ENCODE data around the gene ZSCAN2.
A peak's percentile ranks its signal among the peaks of the same experiment; 100 is the strongest.

Gene ZSCAN2

DNA sequence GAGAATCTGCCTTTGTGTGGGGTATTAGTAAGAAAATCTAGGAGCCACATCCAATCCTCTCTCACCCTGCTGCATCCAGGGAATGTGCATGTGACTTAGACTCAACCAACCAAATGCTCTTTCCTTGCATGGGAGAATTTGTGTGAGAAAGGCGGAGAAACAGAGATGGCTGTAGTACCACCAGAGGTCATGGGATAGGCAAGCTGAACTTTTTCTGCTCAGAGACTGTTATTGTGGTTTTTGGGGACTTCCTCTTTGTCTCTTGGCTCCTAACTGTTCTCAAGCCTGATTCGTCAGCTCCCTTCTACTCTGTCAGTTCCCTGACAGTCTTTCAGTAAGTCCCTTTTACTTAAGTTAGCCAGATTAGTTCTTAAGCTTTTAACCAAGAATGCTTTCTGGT is 2.6 kb upstream of the ZSCAN2 start:
- no peak for DNase-seq (ENCODE audit: low read depth in 3 of 3)

DNA sequence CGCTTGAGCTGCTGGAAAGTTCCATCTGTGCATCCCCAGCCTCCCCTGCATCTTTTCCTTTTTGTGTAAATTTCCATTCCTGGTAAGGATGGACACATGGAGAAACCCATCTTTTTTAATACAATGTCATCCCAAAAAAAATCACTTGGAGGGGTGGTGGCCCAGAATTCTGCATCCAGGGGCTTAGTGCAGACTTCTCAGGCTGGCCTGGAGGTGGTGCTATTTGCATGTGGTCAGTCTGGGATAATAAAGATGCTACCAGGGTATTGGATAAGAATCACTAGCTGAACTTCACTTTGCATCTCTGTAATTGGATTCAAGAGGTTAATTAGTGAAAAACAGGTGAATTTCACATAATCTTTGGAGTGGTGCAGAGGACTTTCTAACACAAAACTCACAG is 1.8 kb upstream of the ZSCAN2 start:
- no peak for DNase-seq (ENCODE audit: low read depth in 3 of 3)

DNA sequence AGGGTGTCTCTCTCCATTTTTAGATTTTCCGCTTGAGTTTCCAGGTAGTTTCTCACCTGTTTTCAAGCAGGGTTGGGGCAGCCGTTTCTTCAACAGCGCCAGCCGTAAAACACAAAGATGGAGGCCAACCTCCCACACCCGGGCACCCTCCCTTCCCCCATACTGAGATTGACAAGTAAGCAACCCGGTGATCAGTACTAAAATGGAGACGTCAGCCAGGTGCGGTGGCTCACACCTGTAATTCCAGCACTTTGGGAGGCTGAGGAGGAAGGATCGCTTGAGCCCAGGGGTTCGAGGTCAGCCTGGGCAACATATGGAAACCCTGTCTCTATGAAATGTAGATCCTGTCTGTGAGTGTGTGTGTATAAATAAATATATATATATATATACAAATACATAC is 903 bp upstream of the ZSCAN2 start:
- no peak for DNase-seq (ENCODE audit: low read depth in 3 of 3)

DNA sequence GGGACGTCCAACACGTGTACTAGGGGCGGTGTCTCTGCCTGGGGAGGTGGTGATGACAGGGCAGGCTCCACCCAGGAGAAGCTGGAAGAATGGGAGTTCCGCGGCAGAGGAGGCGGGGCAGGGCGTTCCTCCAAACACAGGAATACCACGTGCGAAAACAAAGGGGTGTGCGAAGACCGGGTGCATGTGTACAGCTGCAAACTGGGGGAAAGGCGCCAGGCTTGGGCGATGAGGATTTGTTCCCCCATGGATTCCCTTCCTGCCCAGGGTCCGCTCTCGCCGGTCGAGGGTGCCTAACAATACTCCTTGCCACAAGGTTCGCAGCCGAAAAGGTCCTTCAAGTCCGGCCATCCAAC is 500 bp upstream of the ZSCAN2 start:
- peak; percentile 37 to 42 (median 41) for DNase-seq (ENCODE audit: low read depth in 3 of 3)

DNA sequence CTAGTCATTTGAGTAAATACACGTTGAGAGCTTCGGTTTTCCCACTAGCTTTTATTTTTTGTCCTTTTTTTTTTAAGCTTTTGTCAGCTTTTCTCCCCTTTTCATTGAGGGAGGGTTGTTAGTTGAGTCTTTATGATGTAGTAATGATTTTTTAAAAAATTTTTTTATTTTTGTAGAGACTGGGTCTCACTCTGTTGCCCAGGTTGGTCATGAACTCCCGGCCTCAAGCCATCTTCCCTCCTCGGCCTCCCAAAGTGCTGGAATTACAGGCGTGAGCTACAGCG is 688 bp downstream of the ZSCAN2 start:
- DNase-seq (ENCODE audit: low read depth in 3 of 3), result no peak

DNA sequence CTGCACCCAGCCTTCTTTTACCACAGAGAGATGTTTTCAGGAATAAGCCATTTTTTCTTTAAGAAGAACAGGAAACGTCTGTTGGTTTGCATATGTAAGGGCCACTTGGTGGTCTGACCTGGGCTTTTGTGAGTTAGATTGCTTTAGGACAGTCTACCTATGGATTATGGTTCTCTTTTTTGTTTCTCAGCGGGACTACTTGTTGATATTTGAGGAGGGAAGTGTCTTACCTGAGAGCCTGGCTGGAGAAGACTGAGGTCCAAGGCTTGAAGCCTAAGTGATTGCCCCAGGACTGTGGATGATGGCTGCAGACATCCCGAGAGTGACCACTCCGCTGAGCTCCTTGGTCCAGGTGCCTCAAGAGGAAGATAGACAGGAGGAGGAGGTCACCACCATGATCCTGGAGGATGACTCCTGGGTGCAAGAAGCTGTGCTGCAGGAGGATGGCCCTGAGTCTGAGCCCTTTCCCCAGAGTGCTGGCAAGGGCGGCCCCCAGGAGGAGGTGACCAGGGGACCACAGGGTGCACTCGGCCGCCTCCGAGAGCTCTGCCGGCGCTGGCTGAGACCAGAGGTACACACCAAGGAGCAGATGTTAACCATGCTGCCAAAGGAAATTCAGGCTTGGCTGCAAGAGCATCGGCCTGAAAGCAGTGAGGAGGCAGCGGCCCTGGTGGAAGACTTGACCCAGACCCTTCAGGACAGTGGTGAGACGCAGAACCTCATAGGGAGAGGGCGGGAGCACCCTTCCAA is 3.0 kb downstream of the ZSCAN2 start:
- DNase-seq (ENCODE audit: low read depth in 3 of 3), result no peak

DNA sequence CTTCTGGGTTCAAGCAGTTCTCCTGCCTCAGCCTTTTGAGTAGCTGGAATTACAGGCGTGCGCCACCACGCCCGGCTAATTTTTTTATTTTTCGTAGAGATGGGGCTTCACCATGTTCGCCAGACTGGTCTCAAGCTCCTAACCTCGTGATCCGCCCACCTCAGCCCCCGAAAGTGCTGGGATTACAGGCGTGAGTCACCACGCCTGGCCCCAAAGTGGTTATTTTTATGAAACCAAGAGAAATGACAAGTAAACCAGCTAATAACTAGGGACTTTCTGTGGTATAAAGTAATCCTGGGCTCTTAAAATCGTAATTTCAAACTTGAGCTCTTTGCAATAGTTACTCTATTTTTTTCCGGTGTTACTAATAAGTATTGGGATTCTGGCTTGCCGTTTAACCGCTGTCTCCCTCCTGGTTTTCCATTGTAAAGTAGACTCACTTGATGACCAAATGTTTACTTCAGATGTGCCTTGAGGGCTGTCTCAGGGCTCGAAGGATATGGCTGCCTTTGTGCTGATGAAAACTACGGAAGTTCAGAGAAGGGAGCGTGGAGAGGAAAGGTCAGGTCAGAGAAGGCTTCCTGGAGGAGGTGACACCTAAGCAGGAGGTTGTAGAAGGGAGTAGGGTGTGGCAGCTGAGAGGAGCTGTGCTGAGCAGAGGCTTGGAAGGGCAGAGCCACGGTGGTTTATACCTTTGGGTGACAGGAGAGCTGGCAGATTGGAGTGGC is 4.2 kb downstream of the ZSCAN2 start:
- DNase-seq (ENCODE audit: low read depth in 3 of 3), result peak; percentile 43 to 57 (median 46)

DNA sequence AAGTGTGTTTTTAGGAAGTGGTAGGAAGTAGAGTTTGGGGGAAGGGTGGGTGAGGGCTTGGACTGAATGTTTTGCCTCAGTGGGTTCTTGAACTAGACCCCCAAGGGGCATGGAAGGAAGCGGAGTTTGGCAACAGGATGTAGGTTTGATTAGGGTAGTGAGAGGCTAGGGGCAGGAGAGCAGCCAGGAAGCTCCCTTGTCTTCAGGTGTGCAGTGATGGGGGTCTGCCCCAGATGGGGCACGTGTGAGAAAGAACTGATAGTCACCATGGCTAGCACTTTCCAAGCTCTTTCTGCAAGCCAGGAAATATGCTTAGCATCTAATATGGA is 4.7 kb downstream of the ZSCAN2 start:
- DNase-seq (ENCODE audit: low read depth in 3 of 3), result no peak

DNA sequence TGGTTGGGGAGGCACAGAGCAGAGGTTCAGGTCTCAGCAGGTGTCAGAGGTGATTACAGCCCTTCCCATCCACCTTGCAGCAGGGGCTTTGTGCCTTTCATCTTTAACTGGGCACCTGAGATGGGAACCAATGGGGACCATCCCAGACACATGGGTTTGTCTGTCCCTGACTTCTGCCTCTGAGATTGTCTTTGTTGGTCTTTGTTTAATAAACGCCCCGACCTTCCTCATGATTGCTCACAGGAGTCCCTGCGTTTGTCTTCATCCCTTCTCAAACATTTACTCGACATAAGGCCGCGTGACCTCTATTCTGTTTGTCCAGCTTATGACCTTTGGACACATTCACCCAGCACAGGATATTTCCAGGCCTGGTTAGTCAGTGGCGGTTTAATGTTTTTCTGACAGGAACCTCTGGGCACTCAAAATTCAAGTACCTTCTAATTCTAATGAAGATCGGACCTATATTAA is 5.9 kb downstream of the ZSCAN2 start:
- DNase-seq (ENCODE audit: low read depth in 3 of 3), result no peak

DNA sequence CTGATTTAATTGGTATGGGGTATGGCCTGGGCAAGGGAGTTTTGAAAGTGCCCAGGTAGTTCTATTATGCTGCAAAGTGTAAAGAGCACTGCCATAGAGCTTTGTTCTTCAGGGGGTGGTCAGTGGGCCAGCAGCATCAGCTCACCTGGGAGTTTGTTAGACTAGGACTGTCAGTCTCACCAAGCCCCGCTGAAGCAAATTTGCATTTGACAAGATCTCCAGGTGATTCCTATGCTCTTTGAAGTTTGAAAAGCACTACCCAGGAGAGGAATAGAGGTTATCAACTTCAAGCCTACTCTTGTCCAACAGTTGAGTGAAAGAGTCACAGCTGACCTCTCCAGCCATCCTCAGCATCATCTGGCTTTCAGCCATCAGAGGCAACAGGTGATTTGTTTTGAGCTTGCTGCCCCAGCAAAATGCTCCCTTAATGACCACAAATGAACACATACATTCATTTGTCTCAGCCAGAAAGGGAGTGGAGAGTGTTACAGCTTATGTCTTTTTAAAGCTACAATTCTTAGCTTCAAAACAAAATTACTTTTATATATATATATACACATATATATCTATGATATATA is 8.0 kb downstream of the ZSCAN2 start:
- no peak for DNase-seq (ENCODE audit: low read depth in 3 of 3)

DNA sequence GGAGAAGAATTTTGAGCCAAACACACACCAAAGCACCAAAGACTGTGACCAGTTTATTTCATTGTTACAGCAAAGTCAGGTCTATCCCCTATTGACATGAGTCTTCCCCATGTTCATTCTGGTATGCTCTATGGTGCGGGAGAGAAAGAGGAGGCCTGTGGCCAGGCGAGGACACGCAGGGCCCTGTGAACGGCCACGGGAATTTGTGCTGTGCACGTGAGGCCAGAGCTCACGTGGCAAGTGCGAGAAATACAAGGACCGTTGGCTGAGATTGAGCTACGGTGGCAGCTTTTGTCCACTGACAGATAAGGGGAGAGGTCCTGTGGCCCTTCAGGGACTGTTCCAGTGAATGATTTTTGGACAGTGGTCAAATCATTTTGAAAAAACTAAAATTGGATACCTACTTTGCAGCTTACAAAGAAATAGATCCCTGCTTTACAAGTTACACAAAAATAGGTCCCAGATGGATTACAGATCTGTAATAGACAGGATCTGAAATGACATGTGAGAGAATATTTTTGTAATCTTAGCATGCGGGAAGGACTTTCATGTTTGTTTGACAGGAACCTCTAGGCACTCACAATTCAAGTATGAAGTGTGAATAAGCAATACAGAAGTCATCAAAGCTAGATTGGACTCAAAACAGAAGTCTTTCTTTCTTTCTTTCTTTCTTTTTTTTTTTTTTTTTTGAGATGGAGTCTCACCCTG is 9.2 kb downstream of the ZSCAN2 start:
- DNase-seq (ENCODE audit: low read depth in 3 of 3), result no peak

DNA sequence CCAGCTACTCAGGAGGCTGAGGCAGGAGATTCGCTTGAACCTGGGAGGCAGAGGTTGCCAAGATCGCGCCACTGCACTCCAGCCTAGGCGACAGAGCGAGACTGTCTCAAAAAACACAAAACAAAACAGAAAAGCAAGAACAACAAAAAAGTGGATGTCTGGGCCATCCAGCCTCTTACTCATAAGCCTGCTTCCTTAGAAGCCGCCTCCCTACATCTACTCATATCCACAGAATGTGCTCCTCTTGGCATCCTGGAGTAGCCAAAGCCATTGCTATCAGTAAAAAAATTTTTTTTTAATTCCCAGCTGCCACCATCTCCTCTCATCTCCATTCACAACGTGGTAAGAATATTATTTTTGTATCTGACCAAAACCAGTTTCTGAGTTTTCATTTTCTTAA is 10.8 kb downstream of the ZSCAN2 start:
- no peak for DNase-seq (ENCODE audit: low read depth in 3 of 3)

DNA sequence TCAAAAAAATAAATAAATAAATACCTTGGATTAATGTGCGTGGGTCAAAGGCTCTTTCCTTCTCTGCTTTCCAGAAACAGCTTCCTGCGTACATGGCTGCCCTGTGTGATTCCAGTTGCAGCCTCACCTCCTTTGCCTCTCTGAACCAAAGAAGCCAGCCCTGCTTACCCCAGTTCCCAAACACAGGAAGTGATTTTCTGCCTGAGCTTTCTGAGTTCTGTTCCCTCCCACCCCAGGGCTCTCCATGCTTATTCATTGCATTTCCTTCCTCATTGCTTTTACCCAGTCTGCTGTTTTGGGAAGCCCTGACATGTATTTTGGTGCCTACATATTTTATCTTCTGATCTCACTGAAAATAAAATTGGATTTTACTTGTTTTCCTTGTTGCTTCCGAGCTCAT is 15.4 kb downstream of the ZSCAN2 start:
- no peak for DNase-seq (ENCODE audit: low read depth in 3 of 3)

DNA sequence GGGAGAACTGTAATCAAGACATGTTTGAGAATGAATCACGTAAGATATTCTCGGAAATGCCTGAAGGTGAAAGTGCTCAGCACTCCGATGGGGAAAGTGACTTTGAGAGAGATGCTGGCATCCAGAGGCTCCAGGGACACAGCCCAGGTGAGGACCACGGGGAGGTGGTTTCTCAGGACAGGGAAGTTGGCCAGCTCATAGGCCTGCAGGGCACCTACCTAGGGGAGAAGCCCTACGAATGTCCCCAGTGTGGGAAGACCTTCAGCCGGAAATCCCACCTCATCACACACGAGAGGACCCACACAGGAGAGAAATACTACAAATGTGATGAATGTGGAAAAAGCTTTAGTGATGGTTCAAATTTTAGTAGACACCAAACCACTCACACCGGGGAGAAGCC is 19.8 kb downstream of the ZSCAN2 start:
- DNase-seq (ENCODE audit: low read depth in 3 of 3), result no peak

DNA sequence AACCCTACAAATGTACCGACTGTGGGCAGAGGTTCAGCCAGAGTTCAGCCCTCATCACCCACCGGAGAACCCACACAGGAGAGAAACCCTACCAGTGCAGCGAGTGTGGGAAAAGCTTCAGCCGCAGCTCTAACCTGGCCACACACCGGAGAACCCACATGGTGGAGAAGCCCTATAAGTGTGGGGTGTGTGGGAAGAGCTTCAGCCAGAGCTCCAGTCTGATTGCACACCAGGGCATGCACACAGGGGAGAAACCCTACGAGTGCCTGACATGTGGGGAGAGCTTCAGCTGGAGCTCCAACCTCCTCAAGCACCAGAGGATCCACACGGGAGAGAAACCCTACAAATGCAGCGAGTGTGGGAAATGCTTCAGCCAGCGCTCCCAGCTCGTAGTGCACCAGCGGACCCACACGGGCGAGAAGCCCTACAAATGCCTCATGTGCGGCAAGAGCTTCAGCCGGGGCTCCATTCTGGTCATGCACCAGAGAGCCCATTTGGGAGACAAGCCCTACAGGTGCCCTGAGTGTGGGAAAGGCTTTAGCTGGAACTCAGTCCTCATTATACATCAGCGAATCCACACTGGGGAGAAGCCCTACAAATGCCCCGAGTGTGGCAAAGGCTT is 20.7 kb downstream of the ZSCAN2 start:
- no peak for DNase-seq (ENCODE audit: low read depth in 3 of 3)

DNA sequence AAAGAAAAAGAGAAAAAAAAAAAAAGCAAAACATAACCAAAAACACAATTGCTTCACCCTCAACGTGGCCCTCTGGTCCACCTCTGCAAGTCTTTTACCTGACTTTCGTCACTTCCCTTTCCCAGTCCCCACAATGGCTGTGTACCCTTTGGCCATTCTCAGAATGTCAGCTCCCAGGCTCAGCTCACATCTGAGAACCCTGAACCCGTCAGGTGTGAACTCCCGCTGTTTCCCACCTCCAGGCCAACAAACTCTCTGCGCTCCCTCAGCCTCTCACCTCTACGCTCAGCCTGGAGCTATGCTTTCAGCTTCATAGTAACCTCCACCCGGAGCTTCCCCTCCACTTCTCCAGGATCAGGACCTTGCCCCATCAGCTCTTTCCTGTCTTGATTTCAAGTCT is 23.6 kb downstream of the ZSCAN2 start:
- no peak for DNase-seq (ENCODE audit: low read depth in 3 of 3)

DNA sequence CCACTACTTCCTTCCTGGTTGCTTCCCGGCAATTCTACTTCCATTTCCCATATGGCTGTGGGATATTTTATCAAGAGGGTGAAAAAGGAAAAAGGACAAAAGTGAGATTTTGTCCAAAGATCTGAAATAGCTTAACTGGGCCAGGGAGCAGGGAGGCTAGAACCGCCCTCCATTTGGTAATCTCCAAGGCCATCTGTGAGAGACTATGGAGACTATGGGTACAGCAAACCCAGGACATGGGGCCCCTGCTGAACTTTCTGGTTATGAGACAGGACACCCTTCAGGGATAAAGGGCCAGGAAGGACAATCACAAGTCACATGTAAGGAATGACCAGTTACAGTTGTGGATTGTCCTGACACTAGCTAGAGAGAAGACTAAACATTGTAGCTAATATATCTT is 24.3 kb downstream of the ZSCAN2 start:
- no peak for DNase-seq (ENCODE audit: low read depth in 3 of 3)

DNA sequence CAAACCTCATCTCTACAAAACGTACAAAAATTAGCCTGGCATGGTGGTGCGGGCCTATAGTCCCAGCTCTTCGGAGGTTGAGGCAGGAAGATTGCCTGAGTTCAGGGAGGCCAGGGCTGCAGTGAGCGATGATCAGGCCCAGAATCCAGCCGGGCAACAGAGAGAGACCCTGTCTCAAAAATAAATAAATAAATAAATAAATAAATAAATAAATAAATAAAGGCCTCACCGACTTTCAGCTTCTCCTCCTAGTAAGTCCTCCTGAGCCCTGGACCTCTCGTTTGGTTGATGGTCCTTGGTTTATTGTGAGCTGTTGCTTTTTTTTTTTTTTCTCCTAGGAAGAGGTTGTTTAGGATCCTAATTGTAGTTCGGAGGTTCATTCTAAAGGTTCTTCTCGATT is 28.2 kb downstream of the ZSCAN2 start:
- no peak for DNase-seq (ENCODE audit: low read depth in 3 of 3)

DNA sequence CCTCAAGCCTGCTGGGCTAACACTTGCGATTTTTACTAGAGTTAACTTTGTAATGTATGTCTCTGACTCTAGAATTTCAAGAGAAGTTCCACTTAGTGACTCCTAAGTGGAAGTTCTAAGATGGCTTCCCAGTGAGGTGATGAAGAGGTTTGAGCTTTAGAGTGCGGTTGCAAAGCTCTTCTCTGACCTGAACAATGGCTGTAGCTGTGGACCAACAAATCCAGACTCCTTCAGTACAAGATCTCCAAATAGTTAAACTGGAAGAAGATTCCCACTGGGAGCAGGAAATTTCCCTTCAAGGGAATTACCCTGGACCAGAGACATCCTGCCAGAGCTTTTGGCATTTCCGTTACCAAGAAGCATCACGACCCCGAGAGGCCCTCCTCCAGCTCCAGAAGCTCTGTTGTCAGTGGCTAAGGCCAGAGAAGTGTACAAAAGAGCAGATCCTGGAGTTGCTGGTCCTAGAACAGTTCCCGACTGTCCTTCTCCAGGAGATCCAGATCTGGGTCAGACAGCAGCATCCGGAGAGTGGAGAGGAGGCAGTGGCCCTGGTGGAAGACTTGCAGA is 31.0 kb downstream of the ZSCAN2 start:
- DNase-seq (ENCODE audit: low read depth in 3 of 3), result no peak

DNA sequence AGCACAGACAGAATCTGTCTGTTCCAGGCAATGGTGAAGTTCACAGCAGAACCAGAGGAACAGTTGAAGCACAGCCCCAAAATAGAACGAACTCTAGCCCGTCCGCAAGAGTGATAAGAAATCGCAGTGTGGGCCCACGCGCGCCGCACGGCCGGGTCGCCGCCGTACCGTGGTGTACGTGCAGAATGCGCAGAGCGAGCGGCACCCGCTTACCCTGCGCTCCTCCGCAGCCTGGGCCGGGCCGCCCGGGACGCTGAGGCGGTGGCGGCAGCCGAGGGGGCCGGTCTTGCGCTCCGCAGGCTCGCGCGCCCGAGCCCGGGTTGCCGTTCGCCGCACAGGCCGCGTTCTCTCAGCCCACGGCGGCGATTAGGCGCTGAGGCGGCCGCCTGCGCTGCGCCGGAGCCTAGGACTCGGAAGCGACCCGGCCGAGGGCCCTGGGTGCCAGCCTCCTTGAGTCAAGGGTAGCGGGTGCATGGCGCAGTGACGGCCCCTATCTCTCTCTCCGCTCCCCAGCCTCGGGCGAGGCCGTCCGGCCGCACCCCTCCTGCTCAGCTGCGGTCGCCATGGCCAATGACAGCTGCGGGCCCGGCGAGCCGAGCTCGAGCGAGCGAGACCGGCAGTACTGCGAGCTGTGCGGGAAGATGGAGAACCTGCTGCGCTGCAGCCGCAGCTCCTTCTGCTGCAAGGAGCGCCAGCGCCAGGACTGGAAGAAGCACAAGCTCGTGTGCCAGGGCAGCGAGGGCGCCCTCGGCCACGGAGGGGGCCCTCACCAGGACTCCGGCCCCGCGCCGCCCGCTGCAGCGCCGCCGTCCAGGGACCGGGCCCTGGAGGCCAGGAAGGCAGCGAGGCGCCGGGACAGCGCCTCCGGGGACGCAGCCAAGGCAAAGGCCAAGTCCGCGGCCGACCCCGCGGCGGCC is 32.8 kb downstream of the ZSCAN2 start:
- DNase-seq (ENCODE audit: low read depth in 3 of 3), result peak; percentile 56 to 70 (median 59)

DNA sequence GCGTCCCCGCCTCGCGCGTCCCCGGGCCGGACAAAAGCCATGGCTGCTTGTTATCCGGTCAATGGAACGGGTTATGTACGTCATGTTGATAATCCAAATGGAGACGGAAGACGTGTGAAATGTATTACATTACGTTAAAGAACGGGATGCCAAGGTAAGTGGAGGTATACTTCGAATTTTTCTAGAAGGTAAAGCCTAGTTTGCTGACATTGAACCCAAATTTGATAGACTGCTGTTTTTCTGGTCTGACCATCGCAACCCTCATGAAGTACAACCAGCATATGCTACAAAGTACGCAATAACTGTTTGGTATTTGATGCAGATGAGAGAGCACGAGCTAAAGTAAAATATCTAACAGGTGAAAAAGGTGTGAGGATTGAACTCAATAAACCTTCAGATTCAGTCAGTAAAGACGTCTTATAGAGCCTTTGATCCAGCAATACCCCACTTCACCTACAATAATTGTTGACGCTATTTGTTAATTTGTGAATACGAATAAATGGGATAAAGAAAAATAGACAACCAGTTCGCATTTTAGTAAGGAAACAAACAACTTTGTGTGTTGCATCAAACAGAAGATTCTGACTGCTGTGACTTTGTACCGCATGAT is 33.5 kb downstream of the ZSCAN2 start:
- no peak for DNase-seq (ENCODE audit: low read depth in 3 of 3)

Data from stimulated activated CD4-positive, alpha-beta T cell treated with anti-CD3 and anti-CD28 coated beads, TNF-alpha, amount 100 ng/mL, for 48 hours (primary cell).